Upper lobe of left lung (tissue), 4 donors: ENCODE data around the gene SLC6A17.

Source experiments
- CTCF ChIP-seq, 6 experiments: fragments of 450-650 bp in 4 of 6; fragments of 200-600 bp in 2 of 6; sonication (generic) in 2 of 6; IDR thresholded peaks; one replicate each; pipeline ENCODE4 v1.5.1; 2016 to 2019; ENCODE audit warnings: antibody characterized with exemption in 6 of 6
- POLR2A ChIP-seq, 4 donors: fragments of 450-650 bp; IDR thresholded peaks; one replicate each; pipeline ENCODE4 v1.5.1; 2016 to 2017; ENCODE audit warnings: antibody characterized with exemption in 4 of 4, mild to moderate bottlenecking in 2 of 4

GRCh38 chr1:110135246-110135645 lies 15.0 kb upstream of the SLC6A17 start:
- TF ChIP-seq CTCF (IDR thresholded peaks at IDR 0.05) (no peak), POLR2A (IDR thresholded peaks at IDR 0.05) (no peak)
